T follicular helper cell (primary cell): ENCODE results near the gene HTRA1.

Source experiments
- DNase-seq: peaks from one replicate; pipeline ENCODE4 v3.0.0-alpha.2; 2020; ENCODE audit warnings: low read depth

The HTRA1 gene

GRCh38 chr10:122455376-122456079 lies 5.8 kb upstream of the HTRA1 start:
- no peak for DNase-seq

GRCh38 chr10:122457934-122458333 lies 3.4 kb upstream of the HTRA1 start:
- no peak for DNase-seq

GRCh38 chr10:122458693-122459092 lies 2.7 kb upstream of the HTRA1 start:
- DNase-seq, result no peak

- no peak for DNase-seq
These were observed 1.6 kb upstream of the HTRA1 start for GRCh38 chr10:122459561-122460273.

GRCh38 chr10:122460891-122461293 lies 461 bp upstream of the HTRA1 start:
- no peak for DNase-seq

DNA sequence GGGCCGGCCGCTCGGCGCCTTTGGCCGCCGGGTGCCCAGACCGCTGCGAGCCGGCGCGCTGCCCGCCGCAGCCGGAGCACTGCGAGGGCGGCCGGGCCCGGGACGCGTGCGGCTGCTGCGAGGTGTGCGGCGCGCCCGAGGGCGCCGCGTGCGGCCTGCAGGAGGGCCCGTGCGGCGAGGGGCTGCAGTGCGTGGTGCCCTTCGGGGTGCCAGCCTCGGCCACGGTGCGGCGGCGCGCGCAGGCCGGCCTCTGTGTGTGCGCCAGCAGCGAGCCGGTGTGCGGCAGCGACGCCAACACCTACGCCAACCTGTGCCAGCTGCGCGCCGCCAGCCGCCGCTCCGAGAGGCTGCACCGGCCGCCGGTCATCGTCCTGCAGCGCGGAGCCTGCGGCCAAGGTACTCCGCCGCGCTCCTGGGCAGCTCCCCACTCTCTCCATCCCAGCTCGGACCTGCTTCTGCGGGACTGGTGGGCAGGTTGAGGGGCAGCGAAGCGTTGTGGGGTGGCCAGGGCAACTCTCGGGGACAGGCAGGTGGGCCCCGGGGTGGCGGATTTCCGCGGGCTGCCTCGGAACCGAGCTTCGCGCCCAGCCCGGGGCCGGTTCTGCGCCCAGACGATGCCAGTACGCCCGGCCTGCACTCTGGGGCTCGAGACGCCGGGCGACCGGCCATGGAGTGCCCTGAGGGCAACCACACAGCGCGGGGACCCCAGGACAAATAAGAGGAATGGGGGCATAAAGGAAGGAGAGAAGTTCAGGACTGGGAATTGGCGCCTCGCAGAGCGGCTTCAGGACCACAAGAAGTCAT lies 578 bp downstream of the HTRA1 start:
- no peak for DNase-seq

GRCh38 chr10:122462533-122463465 lies 1.4 kb downstream of the HTRA1 start:
- no peak for DNase-seq

DNA sequence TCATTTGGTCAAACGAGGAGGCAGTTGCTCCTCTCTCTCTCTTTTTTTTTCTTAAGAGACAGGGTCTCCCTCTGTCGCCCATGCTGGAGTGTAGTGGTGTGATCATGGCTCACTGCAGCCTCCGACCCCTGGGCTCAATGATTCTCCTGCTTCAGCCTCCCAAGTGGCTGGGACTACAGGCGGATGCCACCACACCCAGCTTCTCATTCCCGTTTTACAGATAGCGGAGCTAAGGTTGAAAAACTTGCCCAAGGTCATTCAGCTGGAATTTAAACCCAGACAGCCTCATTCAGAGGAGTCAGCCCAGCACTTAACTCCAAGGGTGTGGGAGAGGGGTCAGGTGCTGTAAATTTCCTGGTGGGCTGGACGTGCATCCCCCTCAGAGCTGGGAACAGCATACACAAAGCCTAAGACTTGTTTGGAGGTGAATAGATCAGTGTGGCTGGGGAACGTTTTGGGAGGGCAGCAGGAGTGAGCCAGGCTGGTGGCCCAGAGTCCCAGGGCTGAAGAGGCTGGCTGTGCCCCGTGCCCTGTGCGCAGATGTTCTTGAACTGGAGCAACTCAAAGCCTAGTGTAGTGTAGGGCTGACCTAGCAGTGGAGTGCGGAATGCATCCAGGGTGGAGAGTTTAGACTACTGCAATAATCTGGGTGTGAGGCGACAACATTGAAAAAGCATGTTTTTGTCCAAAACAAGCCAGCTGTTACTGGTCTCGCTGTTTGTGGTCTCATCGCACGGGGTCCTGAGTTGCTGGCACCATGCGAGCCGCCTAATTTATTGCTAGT lies 2.3 kb downstream of the HTRA1 start:
- DNase-seq, result no peak

DNA sequence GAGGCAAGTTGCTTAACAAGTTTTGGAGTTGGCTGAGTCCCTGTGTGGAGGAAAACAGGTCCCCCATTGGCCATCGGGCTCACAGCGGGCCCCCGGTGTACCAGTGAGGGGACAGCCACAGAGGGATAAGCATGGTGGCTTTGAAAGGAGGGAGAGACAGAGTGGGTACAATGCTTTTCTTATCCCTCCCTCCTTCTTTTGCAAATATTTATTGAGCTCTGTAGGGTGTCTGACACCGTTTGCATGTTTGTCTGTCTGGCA lies 2.8 kb downstream of the HTRA1 start:
- no peak for DNase-seq

DNA sequence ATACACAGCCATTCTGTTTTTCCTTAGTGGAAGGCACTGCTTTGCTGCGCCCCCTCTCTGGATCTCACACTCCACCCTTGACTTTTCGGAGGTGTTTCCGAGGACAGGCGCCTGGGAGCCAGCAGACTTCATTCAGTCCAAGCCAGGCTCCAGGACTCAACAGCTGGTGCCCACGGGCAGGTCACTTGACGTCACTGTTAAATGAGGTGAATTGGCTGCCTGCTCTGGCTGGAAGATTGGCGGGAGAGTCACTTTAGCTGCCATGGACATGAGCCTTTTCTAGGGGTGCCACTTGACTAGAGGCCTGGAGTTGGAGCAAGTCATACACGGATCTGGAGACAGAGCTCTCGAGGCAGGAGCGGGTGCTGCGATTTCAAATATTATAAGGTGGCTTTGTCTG lies 3.2 kb downstream of the HTRA1 start:
- DNase-seq, result no peak

DNA sequence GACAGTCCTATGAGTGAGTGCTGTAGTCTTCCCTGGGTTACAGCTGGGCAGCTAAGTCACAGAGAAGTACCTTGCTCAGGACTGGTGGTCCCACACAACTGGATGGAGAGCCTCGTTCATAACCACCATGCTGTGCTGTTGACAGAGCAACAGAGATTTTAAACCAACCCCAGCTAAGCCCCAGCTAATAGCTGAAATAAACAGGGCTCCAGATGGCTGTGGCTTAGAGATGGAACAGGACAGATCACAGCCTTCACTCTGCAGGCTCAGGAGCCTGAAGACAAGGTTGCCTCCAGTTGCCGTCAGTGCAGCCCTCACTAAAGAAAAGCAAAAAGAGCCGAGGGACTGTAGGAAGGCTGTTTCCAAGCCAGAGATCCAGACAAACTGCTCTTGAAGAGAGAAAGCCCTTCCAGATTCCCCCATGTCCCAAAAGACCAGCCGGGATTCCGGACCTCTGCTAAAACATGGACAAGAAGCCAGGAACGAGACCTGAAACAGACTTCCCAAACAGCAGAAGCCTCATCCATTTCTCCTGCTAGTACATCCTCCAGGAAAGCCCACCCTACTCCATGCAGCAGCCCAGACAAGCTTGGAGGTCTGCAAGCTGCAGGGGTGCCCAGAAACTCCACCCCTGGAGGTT lies 4.2 kb downstream of the HTRA1 start:
- DNase-seq, result no peak

DNA sequence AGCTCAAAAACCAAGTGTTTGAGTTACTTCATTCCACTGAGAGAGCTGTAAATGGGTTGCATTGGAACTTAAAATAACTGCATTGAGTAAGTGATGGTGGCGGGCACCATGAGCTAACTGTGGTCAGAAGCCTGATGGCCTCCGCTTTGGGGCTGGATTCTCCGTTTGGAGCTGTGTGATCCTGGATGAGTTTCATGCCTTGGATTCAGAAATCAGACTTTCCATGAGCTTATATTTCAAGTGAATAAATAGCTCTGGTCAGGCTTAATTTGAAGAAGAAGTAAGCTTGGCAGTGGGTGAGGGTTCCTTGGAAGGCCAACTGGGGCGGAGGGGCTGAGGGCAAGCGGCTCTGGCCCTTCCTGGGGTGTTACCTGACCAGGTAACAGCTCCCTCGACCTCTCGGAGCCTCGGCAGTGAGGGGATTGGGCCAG lies 5.6 kb downstream of the HTRA1 start:
- DNase-seq, result no peak

- no peak for DNase-seq
These were observed 6.3 kb downstream of the HTRA1 start for GRCh38 chr10:122467701-122468100.

DNA sequence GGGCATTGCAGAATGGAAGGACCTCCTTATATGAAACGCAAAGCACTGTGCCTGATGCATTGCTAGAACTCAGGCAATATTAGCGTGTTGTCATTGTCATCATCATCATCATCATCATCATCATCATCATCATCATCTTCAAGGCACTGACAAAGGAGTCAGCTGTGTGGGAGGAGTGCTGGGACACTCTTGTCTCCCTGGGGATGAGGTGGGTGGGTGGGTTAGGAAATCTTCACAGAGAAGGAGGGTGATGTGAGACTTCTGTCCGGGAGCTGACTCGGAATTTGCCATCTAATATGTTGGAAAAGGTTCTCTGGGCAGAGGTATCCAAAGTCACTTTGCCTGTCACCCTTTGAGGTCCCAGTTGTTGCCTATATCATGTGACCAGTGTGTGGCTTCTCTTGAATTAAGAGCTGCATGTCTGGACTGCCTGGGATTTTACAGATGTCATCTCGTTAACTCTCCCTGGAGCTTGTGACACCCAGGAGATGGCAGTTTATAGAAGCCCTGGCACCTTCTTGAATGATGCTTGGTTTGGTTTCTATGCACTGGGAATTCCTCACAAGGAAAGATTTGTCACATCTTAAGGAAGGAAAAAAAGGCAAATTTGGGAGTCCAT lies 7.1 kb downstream of the HTRA1 start:
- DNase-seq, result no peak

GRCh38 chr10:122468926-122469781 lies 7.8 kb downstream of the HTRA1 start:
- DNase-seq, result no peak

GRCh38 chr10:122469848-122470247 lies 8.5 kb downstream of the HTRA1 start:
- DNase-seq, result no peak

DNA sequence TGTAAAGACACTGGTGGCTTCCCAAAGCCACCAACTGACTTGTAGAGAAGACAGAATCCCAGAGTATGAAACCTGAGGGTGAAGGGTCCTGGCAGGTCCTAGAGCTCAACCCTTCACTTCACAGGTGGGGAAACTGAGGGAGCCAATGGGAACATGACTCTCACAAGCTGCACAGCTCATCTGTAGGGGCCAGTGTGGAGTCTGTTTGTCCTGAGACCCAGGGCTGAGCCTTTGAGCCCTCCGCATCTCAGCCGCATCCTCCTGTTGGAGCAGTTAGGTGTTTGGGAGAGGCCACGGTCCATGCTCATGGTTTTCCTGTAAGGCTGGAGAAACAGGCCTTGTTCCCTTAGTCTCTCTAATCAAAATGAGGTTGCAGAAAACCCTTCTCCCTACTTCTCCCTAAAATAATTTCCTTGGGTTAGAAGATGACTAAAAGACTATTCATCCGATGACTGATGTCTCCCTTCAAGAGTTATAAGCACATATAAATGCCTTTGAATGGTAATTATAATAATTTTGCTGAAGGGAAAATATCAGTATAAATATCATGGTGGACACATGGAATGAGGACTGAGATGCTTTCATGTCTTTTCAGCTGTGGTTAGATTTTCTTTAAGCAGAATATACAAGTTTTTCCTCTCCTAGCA lies 10.3 kb downstream of the HTRA1 start:
- DNase-seq, result no peak

- DNase-seq, result no peak
These were observed 11.8 kb downstream of the HTRA1 start for GRCh38 chr10:122473116-122473515.
